Activated CD4-positive, alpha-beta T cell treated with anti-CD3 and anti-CD28 coated beads, Interleukin-2, Interleukin-4, amounts not matched to agents 100 ng/mL and 50 ng/mL, durations not matched to agents 16 hours and 8 hours (primary cell): ENCODE measurements around the gene MYL11.
A peak's percentile ranks its signal among the peaks of the same experiment; 100 is the strongest.

Experiments used
- DNase-seq: peaks from one replicate; pipeline ENCODE4 v3.0.0-alpha.2; 2020; ENCODE audit warnings: low spot score

The MYL11 gene

GRCh38 chr16:30354423-30355143 lies 20.0 kb upstream of the MYL11 start:
- DNase-seq: no peak

GRCh38 chr16:30355144-30355953 lies 19.3 kb upstream of the MYL11 start, which contains the start of gene CD2BP2:
Gene CD2BP2, minus strand, starts transcription at chr16:30355308. Its CDS starts 627 bp downstream, at chr16:30354681.
- peak; percentile 93 for DNase-seq

- DNase-seq: no peak
Measured at GRCh38 chr16:30355954-30356308, 18.7 kb upstream of the MYL11 start.

- no peak for DNase-seq
Measured at GRCh38 chr16:30356401-30357084, 18.1 kb upstream of the MYL11 start.

- no peak for DNase-seq
Measured at GRCh38 chr16:30357085-30357714, 17.4 kb upstream of the MYL11 start.

GRCh38 chr16:30357715-30358576 lies 16.7 kb upstream of the MYL11 start:
- DNase-seq: no peak

- no peak for DNase-seq
Measured at GRCh38 chr16:30358577-30358936, 16.0 kb upstream of the MYL11 start.

GRCh38 chr16:30358990-30359870 lies 15.4 kb upstream of the MYL11 start:
- no peak for DNase-seq

GRCh38 chr16:30359871-30360170 lies 14.8 kb upstream of the MYL11 start:
- no peak for DNase-seq

GRCh38 chr16:30361180-30361579 lies 13.4 kb upstream of the MYL11 start:
- DNase-seq: no peak

- DNase-seq: no peak
Measured at GRCh38 chr16:30365200-30365599, 9.4 kb upstream of the MYL11 start.

- DNase-seq: no peak
Measured at GRCh38 chr16:30366511-30366910, 8.1 kb upstream of the MYL11 start.

GRCh38 chr16:30367349-30368009 lies 7.1 kb upstream of the MYL11 start:
- DNase-seq: no peak

GRCh38 chr16:30368122-30368791 lies 6.3 kb upstream of the MYL11 start:
- no peak for DNase-seq

- DNase-seq: no peak
Measured at GRCh38 chr16:30368792-30369090, 5.9 kb upstream of the MYL11 start.

GRCh38 chr16:30369091-30369937 lies 5.3 kb upstream of the MYL11 start:
- DNase-seq: no peak

GRCh38 chr16:30369938-30370455 lies 4.6 kb upstream of the MYL11 start:
- no peak for DNase-seq

- peak; percentile 100 for DNase-seq
Measured at GRCh38 chr16:30370456-30371247, 4.0 kb upstream of the MYL11 start, which contains the start of gene TBC1D10B. Gene TBC1D10B, minus strand, starts transcription at chr16:30370494. Its CDS starts 311 bp downstream, at chr16:30370183.
